Activated CD4-positive, alpha-beta T cell treated with anti-CD3 and anti-CD28 coated beads, Interleukin-2, amount 10 ng/mL, durations not matched to agents 7 days and 5 days (primary cell): ENCODE measurements around the gene C4orf50. TPM values are rescaled to one million over a fixed set of nuclear protein-coding genes. Genes with fewer than 3 reads are reported as not detected.

Experiments used
- CTCF ChIA-PET: fragments of 350-600 bp; sonication (Branson Sonifier 250); formaldehyde crosslinking; loops from one replicate; lab custom pipeline; 2021; ENCODE audit warnings: antibody characterized with exemption; lab: Charles Lee
- POLR2A ChIA-PET: fragments of 350-600 bp; sonication (Branson Sonifier 250); formaldehyde crosslinking; loops from one replicate; lab custom pipeline; 2021; ENCODE audit warnings: antibody characterized with exemption; lab: Charles Lee
- DNase-seq: peaks from one replicate; pipeline ENCODE4 v3.0.0-alpha.2; 2020
- H3K27ac Mint-ChIP-seq: one replicate; pipeline ENCODE4 v1.8.0; 2021; ENCODE audit warnings: mild to moderate bottlenecking, moderate library complexity, mixed read lengths
- H3K27me3 Mint-ChIP-seq: one replicate; pipeline ENCODE4 v1.8.0; 2021; ENCODE audit warnings: mixed read lengths
- H3K36me3 Mint-ChIP-seq: one replicate; pipeline ENCODE4 v1.8.0; 2021; ENCODE audit warnings: low read depth, mixed read lengths
- H3K4me1 Mint-ChIP-seq: one replicate; pipeline ENCODE4 v1.8.0; 2021; ENCODE audit warnings: mixed read lengths
- H3K4me3 Mint-ChIP-seq: one replicate; pipeline ENCODE4 v1.8.0; 2021; ENCODE audit warnings: mild to moderate bottlenecking, moderate library complexity, mixed read lengths
- H3K9me3 Mint-ChIP-seq: one replicate; pipeline ENCODE4 v1.8.0; 2021; ENCODE audit warnings: mixed read lengths
- total RNA-seq, 2 experiments: library from RNA; stranded (reverse); gene quantifications; one replicate each; pipeline ENCODE4 v1.2.3, GENCODE V29; 2021

Gene C4orf50
- total RNA-seq, 2 experiments from 2014 or later: 0.21 to 0.27 TPM

GRCh38 chr4:5964030-5964429, 54.2 kb downstream of the C4orf50 start:
- H3K4me1 Mint-ChIP-seq: no peaks in the 10 kb centered on the region
- H3K9me3 Mint-ChIP-seq: no peaks in the 10 kb centered on the region
- H3K4me3 Mint-ChIP-seq: no peak overlapping the region
- H3K36me3 Mint-ChIP-seq: no peaks in the 10 kb centered on the region
- DNase-seq: no peak
- H3K27ac Mint-ChIP-seq: no peak overlapping the region
- POLR2A ChIA-PET: no interaction called here
- CTCF ChIA-PET: no interaction called here
- H3K27me3 Mint-ChIP-seq: peaks cover 3% of the 10 kb centered on the region

DNA sequence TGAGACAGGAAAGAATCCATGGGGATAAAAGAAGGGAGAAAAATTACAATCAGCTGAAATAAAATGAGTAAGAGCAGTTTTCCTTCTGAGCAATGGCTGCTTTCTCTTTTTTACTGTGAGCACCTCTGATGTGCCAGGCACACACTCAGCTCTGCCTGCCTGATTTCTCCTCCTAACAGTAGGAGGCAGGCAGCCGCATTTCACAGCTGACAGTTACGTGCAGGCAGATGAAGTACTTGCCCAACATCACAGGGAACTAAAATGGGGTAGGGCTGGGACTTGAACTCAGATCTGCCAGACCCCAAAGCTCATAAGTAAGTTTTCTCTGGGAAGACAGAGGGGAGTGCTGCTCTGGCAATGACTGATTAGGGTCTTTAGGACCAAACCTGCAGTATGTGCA, 54.6 kb downstream of the C4orf50 start:
- CTCF ChIA-PET: interaction anchor here (1.9 kb wide), 1 partner anchor 34 kb away, joined by 5 read pairs; no protein-coding TSS in a partner anchor
- Mint-ChIP-seq H3K4me1 (no peaks in the 10 kb centered on the region), H3K27ac (no peak overlapping the region), H3K27me3 (peaks cover 3% of the 10 kb centered on the region), H3K4me3 (no peak overlapping the region), H3K9me3 (no peaks in the 10 kb centered on the region), H3K36me3 (no peaks in the 10 kb centered on the region)
- no peak for DNase-seq
- POLR2A ChIA-PET: no interaction called here

DNA sequence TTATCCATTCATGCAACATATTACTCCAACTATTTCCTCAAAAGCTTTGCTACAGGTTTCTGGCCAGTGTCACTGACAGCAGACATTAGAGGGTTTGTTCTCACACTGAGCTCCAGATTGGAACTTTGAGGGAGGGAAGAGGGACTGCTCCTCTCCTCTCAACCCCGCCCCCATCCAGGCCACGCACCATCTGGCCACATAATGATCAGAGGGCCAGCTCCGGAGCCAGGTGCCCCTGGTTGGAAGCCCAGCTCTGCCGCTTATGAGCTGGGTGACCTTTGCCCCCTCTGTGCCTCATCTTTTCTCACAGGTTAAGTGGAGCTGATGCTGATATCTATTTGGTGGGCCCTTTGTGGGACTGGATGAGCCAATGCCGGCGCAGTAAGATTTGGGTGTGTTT, 55.8 kb downstream of the C4orf50 start:
- Mint-ChIP-seq H3K9me3 (no peaks in the 10 kb centered on the region), H3K27ac (no peak overlapping the region), H3K36me3 (no peaks in the 10 kb centered on the region), H3K27me3 (peaks cover 3% of the 10 kb centered on the region), H3K4me1 (no peaks in the 10 kb centered on the region), H3K4me3 (no peak overlapping the region)
- ChIA-PET CTCF (interaction anchor here (1.9 kb wide), 1 partner anchor 35 kb away, joined by 5 read pairs; no protein-coding TSS in a partner anchor), POLR2A (no interaction called here)
- DNase-seq: no peak

- Mint-ChIP-seq H3K9me3 (no peaks in the 10 kb centered on the region), H3K4me1 (peaks cover 10% of the 10 kb centered on the region), H3K27ac (no peak overlapping the region), H3K36me3 (no peaks in the 10 kb centered on the region), H3K4me3 (no peak overlapping the region), H3K27me3 (peaks cover 3% of the 10 kb centered on the region)
- CTCF ChIA-PET: interaction anchor here (1.7 kb wide), 1 partner anchor 9 kb away, joined by 4 read pairs; no protein-coding TSS in a partner anchor
- POLR2A ChIA-PET: no interaction called here
- no peak for DNase-seq
Measured at GRCh38 chr4:5960252-5960880, 57.9 kb downstream of the C4orf50 start.

DNA sequence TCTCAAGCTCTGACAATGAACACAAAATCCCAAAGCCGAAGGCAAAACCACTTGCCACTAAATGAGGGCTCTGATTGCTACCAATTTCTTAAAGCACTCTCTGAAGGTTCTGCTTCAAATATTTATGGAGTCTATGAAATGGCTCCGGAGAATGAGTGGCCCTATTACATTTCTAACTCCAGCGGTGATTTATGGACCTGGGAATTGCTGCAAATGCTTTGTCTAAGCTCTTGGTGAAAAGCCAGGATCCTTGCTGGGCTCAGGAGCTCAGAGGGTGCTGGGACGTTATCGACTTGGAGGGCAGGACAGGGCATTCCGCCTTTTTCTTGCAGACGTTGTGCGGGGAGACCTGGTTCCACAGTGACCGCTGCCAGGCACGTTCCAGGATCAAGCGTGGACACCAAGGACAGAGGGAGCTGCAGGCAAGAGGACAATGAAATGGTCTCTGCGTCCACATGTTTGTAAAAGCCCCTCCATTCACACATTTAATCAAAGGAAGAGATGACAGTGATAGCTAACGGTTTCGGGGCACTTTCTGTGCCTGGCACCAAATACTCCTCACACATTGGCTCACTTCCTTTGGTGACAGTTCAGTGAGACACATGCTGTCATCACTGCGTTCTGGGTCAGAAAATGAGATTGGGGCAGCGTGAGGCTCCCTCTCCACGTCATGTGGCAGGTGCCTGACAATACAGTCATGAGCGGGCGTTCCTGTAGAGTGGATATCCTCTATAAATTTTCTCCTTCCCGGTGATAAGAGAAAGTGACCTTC, 58.8 kb downstream of the C4orf50 start:
- peaks cover 10% of the 10 kb centered on the region for H3K4me1 Mint-ChIP-seq
- POLR2A ChIA-PET: no interaction called here
- no peak overlapping the region for H3K27ac Mint-ChIP-seq
- CTCF ChIA-PET: interaction anchor here (1.7 kb wide), 1 partner anchor 8 kb away, joined by 4 read pairs; no protein-coding TSS in a partner anchor
- H3K27me3 Mint-ChIP-seq: peaks cover 3% of the 10 kb centered on the region
- H3K9me3 Mint-ChIP-seq: no peaks in the 10 kb centered on the region
- no peak for DNase-seq
- no peak overlapping the region for H3K4me3 Mint-ChIP-seq
- H3K36me3 Mint-ChIP-seq: no peaks in the 10 kb centered on the region

DNA sequence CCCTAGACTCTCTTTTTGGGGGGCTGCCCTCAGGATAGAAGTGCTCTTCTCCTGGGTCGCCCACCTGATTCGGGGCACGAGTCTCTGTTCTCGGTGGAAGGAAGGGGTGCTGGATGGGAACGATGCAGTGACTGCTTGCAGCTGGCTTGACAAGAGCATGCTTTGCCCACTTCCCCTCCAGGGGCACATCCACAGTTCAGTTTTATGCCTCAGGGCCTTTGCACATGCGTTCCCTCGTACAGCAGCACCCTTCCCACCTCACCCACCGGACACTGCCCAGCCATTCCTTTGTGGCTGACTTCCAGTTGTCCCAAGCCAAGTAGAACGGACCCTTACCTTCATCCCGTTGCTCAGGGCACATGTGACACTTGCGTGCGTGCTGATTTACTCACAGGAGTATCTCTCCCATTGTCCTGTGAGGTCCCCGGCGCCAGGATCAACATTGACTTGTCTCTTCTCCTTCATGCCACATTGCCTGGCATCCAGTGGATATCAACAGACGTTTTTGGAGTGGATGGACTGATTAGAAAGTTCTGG, 60.0 kb downstream of the C4orf50 start:
- ChIA-PET CTCF (no interaction called here), POLR2A (no interaction called here)
- H3K36me3 Mint-ChIP-seq: no peaks in the 10 kb centered on the region
- H3K27ac Mint-ChIP-seq: peak overlapping the region; percentile 9
- H3K4me1 Mint-ChIP-seq: peaks cover 10% of the 10 kb centered on the region
- H3K4me3 Mint-ChIP-seq: no peak overlapping the region
- no peaks in the 10 kb centered on the region for H3K9me3 Mint-ChIP-seq
- no peak for DNase-seq
- no peaks in the 10 kb centered on the region for H3K27me3 Mint-ChIP-seq

GRCh38 chr4:5957076-5957475, 61.2 kb downstream of the C4orf50 start:
- H3K27ac Mint-ChIP-seq: no peak overlapping the region
- CTCF ChIA-PET: no interaction called here
- H3K4me3 Mint-ChIP-seq: no peak overlapping the region
- no peaks in the 10 kb centered on the region for H3K9me3 Mint-ChIP-seq
- peaks cover 10% of the 10 kb centered on the region for H3K4me1 Mint-ChIP-seq
- POLR2A ChIA-PET: no interaction called here
- no peaks in the 10 kb centered on the region for H3K36me3 Mint-ChIP-seq
- no peaks in the 10 kb centered on the region for H3K27me3 Mint-ChIP-seq
- DNase-seq: no peak

- no peak for DNase-seq
- Mint-ChIP-seq H3K4me3 (no peak overlapping the region), H3K27me3 (no peaks in the 10 kb centered on the region), H3K27ac (no peak overlapping the region), H3K36me3 (no peaks in the 10 kb centered on the region), H3K4me1 (peaks cover 10% of the 10 kb centered on the region), H3K9me3 (no peaks in the 10 kb centered on the region)
- ChIA-PET POLR2A (no interaction called here), CTCF (no interaction called here)
Measured at GRCh38 chr4:5956285-5957021, 61.8 kb downstream of the C4orf50 start.

- H3K9me3 Mint-ChIP-seq: no peaks in the 10 kb centered on the region
- CTCF ChIA-PET: no interaction called here
- no peaks in the 10 kb centered on the region for H3K27me3 Mint-ChIP-seq
- no peaks in the 10 kb centered on the region for H3K36me3 Mint-ChIP-seq
- DNase-seq: no peak
- POLR2A ChIA-PET: no interaction called here
- H3K27ac Mint-ChIP-seq: no peak overlapping the region
- peaks cover 10% of the 10 kb centered on the region for H3K4me1 Mint-ChIP-seq
- no peak overlapping the region for H3K4me3 Mint-ChIP-seq
Measured at GRCh38 chr4:5955856-5956255, 62.4 kb downstream of the C4orf50 start.

DNA sequence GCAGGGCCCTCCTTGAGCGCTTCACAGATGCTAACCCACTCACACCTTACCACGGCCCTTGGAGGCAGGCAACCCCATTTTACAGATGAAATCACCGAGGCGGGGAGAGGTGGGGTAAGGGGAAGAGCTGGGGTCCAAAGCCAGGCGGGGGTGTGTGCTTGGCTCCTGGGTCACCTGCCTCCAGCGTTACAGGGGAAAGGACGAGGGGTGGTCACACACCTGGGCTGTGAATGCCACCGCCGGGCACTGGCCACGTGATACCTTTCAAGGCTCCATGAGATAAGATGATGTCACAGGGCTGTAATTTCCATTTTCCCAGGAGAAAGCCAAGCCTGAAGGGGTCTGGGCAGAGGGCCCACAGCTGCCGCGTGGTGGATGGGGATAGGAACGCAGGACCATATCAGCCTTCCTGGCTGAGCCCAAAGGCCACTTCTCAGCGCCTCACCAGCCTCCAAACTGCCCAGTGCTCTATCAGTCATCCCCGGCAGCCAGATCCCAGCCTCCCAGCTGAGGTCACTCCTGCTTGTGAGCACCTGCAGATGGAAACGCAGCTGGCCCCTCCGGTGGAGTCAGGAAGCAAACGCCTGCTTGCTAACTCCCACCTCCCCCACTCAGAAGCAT, 62.9 kb downstream of the C4orf50 start:
- Mint-ChIP-seq H3K36me3 (no peaks in the 10 kb centered on the region), H3K4me1 (peaks cover 10% of the 10 kb centered on the region), H3K27me3 (peaks cover 2% of the 10 kb centered on the region), H3K27ac (no peak overlapping the region), H3K4me3 (no peak overlapping the region), H3K9me3 (no peaks in the 10 kb centered on the region)
- ChIA-PET POLR2A (no interaction called here), CTCF (no interaction called here)
- DNase-seq: no peak

- Mint-ChIP-seq H3K27ac (no peak overlapping the region), H3K36me3 (no peaks in the 10 kb centered on the region), H3K27me3 (peaks cover 2% of the 10 kb centered on the region), H3K9me3 (no peaks in the 10 kb centered on the region), H3K4me3 (no peak overlapping the region), H3K4me1 (peaks cover 10% of the 10 kb centered on the region)
- ChIA-PET POLR2A (no interaction called here), CTCF (interaction anchor here (0.8 kb wide), 1 partner anchor 18 kb away, joined by 4 read pairs; no protein-coding TSS in a partner anchor)
- DNase-seq: no peak
Measured at GRCh38 chr4:5954056-5954760, 64.0 kb downstream of the C4orf50 start.
